GM12878 (cell line): Measurements from ENCODE around the gene PAM16. TPM values are rescaled to one million over a fixed set of nuclear protein-coding genes. Genes with fewer than 3 reads are reported as not detected.

Source experiments
- ATAC-seq: fragments of 200-7000 bp; cut with Tn5 transposase; 3 replicates; pipeline ENCODE4 v1.9.1; 2020; ENCODE audit warnings: mild to moderate bottlenecking, moderate library complexity
- BruUV-seq: library from RNA; stranded (reverse); fragments of 400-500 nt; replicated peaks from 2 replicates; lab custom pipeline; 2021; lab: Mats Ljungman, UMichigan
- CTCF ChIA-PET: fragments of 300-600 bp; sonication (Branson Sonifier 250); formaldehyde crosslinking; extraction: SDS; loops from one replicate; lab custom pipeline; 2021; ENCODE audit warnings: inconsistent platforms; lab: Yijun Ruan, JAX
- POLR2A ChIA-PET: fragments of 350-600 bp; formaldehyde crosslinking; extraction: SDS; loops from one replicate; lab custom pipeline; 2021; ENCODE audit warnings: inconsistent platforms; lab: Charles Lee
- RAD21 ChIA-PET: fragments of 300-600 bp; sonication (Branson Sonifier 250); formaldehyde crosslinking; loops from one replicate; lab custom pipeline; 2023; ENCODE audit warnings: antibody characterized with exemption; ENCODE audit not compliant: unreplicated experiment; lab: Charles Lee
- SMC1A ChIA-PET: fragments of 300-600 bp; sonication (Branson Sonifier 250); formaldehyde crosslinking; loops from one replicate; lab custom pipeline; 2023; ENCODE audit not compliant: unreplicated experiment, uncharacterized antibody; lab: Charles Lee
- DNase-seq: peaks from one replicate; pipeline ENCODE4 v3.0.0-alpha.2; 2011; ENCODE audit warnings: low read depth, low spot score
- FAIRE-seq: peaks from 3 replicates; lab custom pipeline; 2011; peaks lifted over from hg19 to GRCh38; lab: Jason Lieb, UNC
- H2AFZ ChIP-seq: 2 replicates; pipeline ENCODE4 v1.6.0; 2011; ENCODE audit warnings: low read depth, low read length, control low read depth; ENCODE audit not compliant: control insufficient read depth
- H3K27ac ChIP-seq: 2 replicates; pipeline ENCODE4 v1.5.1; 2011; ENCODE audit warnings: control low read depth; ENCODE audit not compliant: control insufficient read depth, insufficient read depth
- H3K27me3 ChIP-seq, 2 experiments: replicated peaks in 1 of 2; 2 replicates each; pipeline versions ENCODE4 v1.6.0 to v1.6.1; 2011; ENCODE audit warnings: low read length in 1 of 2; ENCODE audit not compliant: control insufficient read depth in 2 of 2, insufficient read depth in 2 of 2
- H3K36me3 ChIP-seq, 2 experiments: 2 replicates each; pipeline ENCODE4 v1.5.1; 2011; ENCODE audit warnings: low read length in 1 of 2; ENCODE audit not compliant: control insufficient read depth in 2 of 2, insufficient read depth in 2 of 2
- H3K4me1 ChIP-seq: 2 replicates; pipeline ENCODE4 v1.6.1; 2011; ENCODE audit warnings: mild to moderate bottlenecking, low read length, moderate library complexity, mixed read lengths; ENCODE audit not compliant: control insufficient read depth, insufficient read depth
- H3K4me2 ChIP-seq: 2 replicates; pipeline ENCODE4 v1.6.0; 2011; ENCODE audit warnings: control low read depth; ENCODE audit not compliant: control insufficient read depth, insufficient read depth
- H3K4me3 ChIP-seq: fragments of 200-600 bp; sonication (generic); 2 replicates; pipeline ENCODE4 v1.5.1; 2016
- H3K79me2 ChIP-seq: 2 replicates; pipeline ENCODE4 v1.6.0; 2011; ENCODE audit warnings: low read length; ENCODE audit not compliant: control insufficient read depth, insufficient read depth
- H3K9ac ChIP-seq: 2 replicates; pipeline ENCODE4 v1.8.0; 2011; ENCODE audit warnings: low read length, control low read depth, mixed read lengths; ENCODE audit not compliant: control insufficient read depth, insufficient read depth
- H3K9me3 ChIP-seq: replicated peaks from 3 replicates; pipeline ENCODE4 v1.5.1; 2011; ENCODE audit warnings: mild to moderate bottlenecking, low read length; ENCODE audit not compliant: control insufficient read depth, insufficient read depth
- H4K20me1 ChIP-seq: 2 replicates; pipeline ENCODE4 v1.6.0; 2011; ENCODE audit not compliant: control insufficient read depth, insufficient read depth
- EP300 ChIP-seq, 2 experiments: fragments of 150-350 bp in 1 of 2; IDR thresholded peaks; 2 replicates each; pipeline ENCODE4 v1.6.1; 2011 to 2012; ENCODE audit warnings: low read depth in 2 of 2, low read length in 2 of 2, borderline replicate concordance in 1 of 2, improper control_type of control experiment in 1 of 2, inconsistent platforms in 1 of 2; ENCODE audit not compliant: control insufficient read depth in 1 of 2
- ESRRA ChIP-seq: IDR thresholded peaks from 2 replicates; pipeline ENCODE4 v1.6.1; 2012; ENCODE audit warnings: mild to moderate bottlenecking, low read length, improper control_type of control experiment
- HDAC6 ChIP-seq: fragments of 200-600 bp; sonication (generic); IDR thresholded peaks from one replicate; pipeline ENCODE4 v1.8.0; 2017; ENCODE audit warnings: antibody characterized with exemption; ENCODE audit not compliant: unreplicated experiment
- MTA3 ChIP-seq: IDR thresholded peaks from 2 replicates; pipeline ENCODE4 v1.6.1; 2012; ENCODE audit warnings: low read length, inconsistent platforms, borderline replicate concordance
- MYC ChIP-seq: IDR thresholded peaks from 2 replicates; pipeline ENCODE4 v1.6.1; 2011; ENCODE audit warnings: mild to moderate bottlenecking, low read length, moderate library complexity, inconsistent platforms; ENCODE audit not compliant: insufficient read depth, insufficient replicate concordance, insufficient read length, severe bottlenecking
- NR2C2 ChIP-seq: IDR thresholded peaks from 2 replicates; pipeline ENCODE4 v1.6.1; 2011; ENCODE audit warnings: borderline replicate concordance, low read depth; ENCODE audit not compliant: control insufficient read depth, insufficient read length
- PAX8 ChIP-seq: fragments of 450-650 bp; IDR thresholded peaks from 2 replicates; pipeline ENCODE4 v1.6.1; 2017; ENCODE audit warnings: mild to moderate bottlenecking, moderate library complexity
- PBX3 ChIP-seq: IDR thresholded peaks from 2 replicates; pipeline ENCODE4 v1.6.1; 2011; ENCODE audit warnings: mild to moderate bottlenecking, low read depth, low read length, moderate library complexity; ENCODE audit not compliant: insufficient replicate concordance
- RAD21 ChIP-seq: IDR thresholded peaks from 2 replicates; pipeline ENCODE4 v1.6.1; 2011; ENCODE audit warnings: mild to moderate bottlenecking, low read depth, low read length, moderate library complexity; ENCODE audit not compliant: insufficient read depth
- RFX5 ChIP-seq: IDR thresholded peaks from 2 replicates; pipeline ENCODE4 v1.6.1; 2011; ENCODE audit warnings: low read depth, low read length, improper control_type of control experiment
- SMAD5 ChIP-seq: IDR thresholded peaks from 2 replicates; pipeline ENCODE4 v1.6.1; 2016; ENCODE audit warnings: antibody characterized with exemption, low read depth
- SUZ12 ChIP-seq: fragments of 200-600 bp; sonication (generic); IDR thresholded peaks from one replicate; pipeline ENCODE4 v1.6.1; 2018; ENCODE audit warnings: antibody characterized with exemption, mild to moderate bottlenecking; ENCODE audit not compliant: unreplicated experiment
- TAF1 ChIP-seq: IDR thresholded peaks from 2 replicates; pipeline ENCODE4 v1.6.1; 2011; ENCODE audit warnings: mild to moderate bottlenecking, low read depth, low read length, borderline replicate concordance
- TCF12 ChIP-seq: IDR thresholded peaks from 2 replicates; pipeline ENCODE4 v1.6.1; 2011; ENCODE audit warnings: low read depth, mild to moderate bottlenecking, low read length
- ZNF274 ChIP-seq: IDR thresholded peaks from one replicate; pipeline ENCODE4 v1.8.0; 2011; ENCODE audit not compliant: insufficient read length, insufficient read depth
- WGBS: methylation state at CpG from one replicate; pipeline ENCODE4 v1.1.6; 2016; ENCODE audit warnings: low lambda C conversion rate; ENCODE audit not compliant: insufficient replicate concordance, insufficient coverage; ENCODE audit errors: missing lambda C conversion rate; 5-methylcytosine and 5-hydroxymethylcytosine counted together
- in situ Hi-C: fragments of 300-500 bp; cut with MboI; formaldehyde crosslinking; loops from 9 replicates; pipeline ENCODE4 v1.14.3; 2018; ENCODE audit warnings: mixed read lengths
- intact Hi-C: fragments of 100-400 bp; cut with micrococcal nuclease; formaldehyde crosslinking; loops from one replicate; pipeline ENCODE4 v1.14.2; 2022; ENCODE audit not compliant: unreplicated experiment
- polyA plus RNA-seq, 11 experiments: library from polyadenylated mRNA; depleted of rRNA in 4 of 11; unstranded in 6 of 11; stranded (reverse) in 5 of 11; fragments of >200 nt; fragmentation: Nextera tagmentation in 4 of 11; fragmentation: Illumina TruSeq in 1 of 11; extraction: Ambion mirVana in 4 of 11; extraction: Trizol in 1 of 11; gene quantifications; 1 replicate in 1 of 11; 2 replicates in 10 of 11; pipeline versions ENCODE4 v1.2.1 to v1.2.3, GENCODE V29; 2011 to 2016; ENCODE audit warnings: inconsistent platforms in 2 of 11, missing spikeins in 2 of 11, low read depth in 1 of 11
- total RNA-seq, 4 experiments: library from RNA; depleted of rRNA in 3 of 4; stranded (reverse); fragments of >200 nt in 3 of 4; fragmentation: Illumina TruSeq in 1 of 4; extraction: Trizol in 1 of 4; gene quantifications; 2 replicates each; pipeline versions ENCODE4 v1.2.1 to v1.2.3, GENCODE V29; 2013 to 2021
- TF ChIP-seq, protein P1 (sequence below): IDR thresholded peaks from 2 replicates; pipeline ENCODE4 v1.6.1; 2012; ENCODE audit warnings: low read depth, low read length, improper control_type of control experiment

PAM16 gene
- total and polyA plus RNA-seq, 10 of the 15 experiments (the other 5 are each of a cell fraction or from before 2014, with no cell fraction given) = 18.5 to 94.3 (median 51.5) TPM

- no peak for FAIRE-seq
- 97% methylated on average over 13 of the region's 13 CpGs for WGBS
- H3K4me1 ChIP-seq = no peaks in the 10 kb centered on the region
- no peak overlapping the region for H3K9ac ChIP-seq
- ChIA-PET RAD21 (no interaction called here), CTCF (interaction anchor here (0.8 to 1.6 kb wide), 3 partner anchors 9 to 61 kb away, joined by 3 to 5 read pairs (median 4); no protein-coding TSS in a partner anchor), SMC1A (interaction anchor here (1.4 kb wide), 1 partner anchor 52 kb away, joined by 3 read pairs; no protein-coding TSS in a partner anchor), POLR2A (no interaction called here)
- H2AFZ ChIP-seq = no peak overlapping the region
- peaks cover 6% of the 10 kb centered on the region; the same call in 1 of the 2 replicates for H4K20me1 ChIP-seq
- H3K36me3 ChIP-seq = peaks cover 0 to 19% of the 10 kb centered on the region in 2 experiments
- H3K79me2 ChIP-seq = peaks cover 5% of the 10 kb centered on the region
- no peak overlapping the region for H3K4me3 ChIP-seq
- intact Hi-C loops = no loop called here
- in situ Hi-C loops = no loop called here
- no peak for TF ChIP-seq PBX3
- no peak for TF ChIP-seq PAX8
- no peak for TF ChIP-seq TCF12
- no peak for TF ChIP-seq ESRRA
- TF ChIP-seq NR2C2 = no peak
- TF ChIP-seq MTA3 = no peak
- TF ChIP-seq ZNF274 = no peak
- TF ChIP-seq HDAC6 = no peak
- no peak for TF ChIP-seq MYC
- no peak for TF ChIP-seq RFX5
- no peak for TF ChIP-seq SMAD5
- TF ChIP-seq SUZ12 = no peak
- no peak for TF ChIP-seq EP300 (IDR thresholded peaks at IDR 0.05; ENCODE audit: borderline replicate concordance in 1 of 2, control insufficient read depth in 1 of 2, low read depth in 2 of 2, low read length in 2 of 2)
- TF ChIP-seq RAD21 = no peak
- TF ChIP-seq, protein P1, sequence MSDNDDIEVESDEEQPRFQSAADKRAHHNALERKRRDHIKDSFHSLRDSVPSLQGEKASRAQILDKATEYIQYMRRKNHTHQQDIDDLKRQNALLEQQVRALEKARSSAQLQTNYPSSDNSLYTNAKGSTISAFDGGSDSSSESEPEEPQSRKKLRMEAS = no peak
- TF ChIP-seq TAF1 = no peak
- DNase-seq = no peak
- no peak overlapping the region for H3K27ac ChIP-seq
- H3K9me3 ChIP-seq = no peaks in the 10 kb centered on the region
- no peak overlapping the region for H3K4me2 ChIP-seq
- ATAC-seq = no peak
- BruUV-seq = no TSS peak
- H3K27me3 ChIP-seq = no peaks in the 10 kb centered on the region
Measured at GRCh38 chr16:4341250-4341649, 9.9 kb downstream of the PAM16 start.
